ENCODE measurements around the gene TMEM220.

DNA sequence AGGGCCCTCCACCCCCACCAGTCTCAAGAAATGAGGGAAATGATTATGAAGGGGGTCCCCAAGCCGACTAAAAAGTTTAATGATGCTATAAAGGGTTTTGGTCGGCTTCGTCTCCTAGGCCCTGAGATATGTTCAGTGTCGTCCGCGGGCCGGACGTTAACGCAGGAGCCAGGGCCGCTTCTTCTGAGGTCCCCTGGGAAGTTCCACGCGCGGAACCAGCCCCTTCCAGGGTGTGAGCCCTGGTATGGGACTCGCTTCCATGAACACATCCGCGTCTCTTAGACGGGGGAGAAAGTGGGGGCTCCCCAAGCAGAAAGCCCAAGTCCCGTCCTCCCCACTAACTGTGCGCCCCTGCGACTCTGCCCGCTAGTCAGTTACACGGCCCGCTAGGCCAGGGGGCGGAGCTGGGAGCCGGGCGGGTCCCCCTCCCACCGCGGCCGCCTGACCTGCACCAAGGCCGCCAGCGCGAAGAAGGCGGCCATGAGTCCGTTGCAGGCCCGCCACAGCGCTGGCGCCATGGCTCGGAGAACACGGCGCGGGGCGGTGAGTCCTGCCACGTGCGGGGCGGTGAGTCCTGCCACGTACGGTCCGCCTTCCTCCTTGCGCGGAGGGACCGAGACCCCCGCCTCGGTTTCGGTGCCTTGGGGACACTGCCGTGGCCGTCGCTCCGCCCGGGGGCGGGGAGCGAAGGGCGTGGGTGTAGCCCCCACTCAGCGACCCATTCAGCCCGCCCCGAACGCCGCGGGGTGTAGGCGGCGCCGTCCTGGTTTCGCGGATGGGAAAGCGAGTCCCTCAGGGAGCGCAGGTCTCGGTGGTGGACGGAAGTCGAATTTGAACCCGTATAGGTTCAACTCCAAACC lies at the start of gene TMEM220:
- TF ChIP-seq CTCF (IDR thresholded peaks at IDR 0.05; ENCODE audit: low read depth, low read length) (no peak), EZH2phosphoT487 (IDR thresholded peaks at IDR 0.05; ENCODE audit: low read depth) (no peak)
